HepG2 (cell line): Measurements from ENCODE around the gene IFIH1. TPM values are rescaled to one million over a fixed set of nuclear protein-coding genes. Genes with fewer than 3 reads are reported as not detected.

Experiments used
- BRCA1 ChIP-seq: sonication (generic); formaldehyde crosslinking; IDR thresholded peaks from 2 replicates; pipeline ENCODE4 v1.4.0; 2020; ENCODE audit warnings: missing genetic modification reagents
- FOXC1 ChIP-seq: sonication (generic); formaldehyde crosslinking; IDR thresholded peaks from 2 replicates; pipeline ENCODE4 v1.8.0; 2022; ENCODE audit warnings: mild to moderate bottlenecking, missing genetic modification reagents, borderline replicate concordance
- HMGXB4 ChIP-seq, 2 experiments: sonication (generic) in 1 of 2; formaldehyde crosslinking in 1 of 2; IDR thresholded peaks; 2 replicates each; pipeline versions ENCODE4 v1.4.0 to v1.6.1; 2018 to 2020; ENCODE audit warnings: missing genetic modification reagents in 2 of 2, borderline replicate concordance in 1 of 2, low read depth in 1 of 2, mild to moderate bottlenecking in 1 of 2, missing biosample characterization in 1 of 2
- HNF1B ChIP-seq: sonication (generic); formaldehyde crosslinking; IDR thresholded peaks from 2 replicates; pipeline ENCODE4 v1.5.1; 2020; ENCODE audit warnings: mild to moderate bottlenecking, moderate library complexity, missing genetic modification reagents
- NAIF1 ChIP-seq: sonication (generic); formaldehyde crosslinking; IDR thresholded peaks from 2 replicates; pipeline ENCODE4 v1.5.0; 2020; ENCODE audit warnings: mild to moderate bottlenecking, missing genetic modification reagents, borderline replicate concordance
- NCOR1 ChIP-seq: fragments of 200-600 bp; sonication (generic); IDR thresholded peaks from 2 replicates; pipeline ENCODE4 v1.7.0; 2017; ENCODE audit warnings: antibody characterized with exemption, low read length, borderline replicate concordance
- NFE2L1 ChIP-seq: sonication (generic); formaldehyde crosslinking; IDR thresholded peaks from 2 replicates; pipeline ENCODE4 v1.4.0; 2020; ENCODE audit warnings: missing genetic modification reagents, mild to moderate bottlenecking, borderline replicate concordance
- NFRKB ChIP-seq: fragments of 450-650 bp; IDR thresholded peaks from 2 replicates; pipeline ENCODE4 v1.6.1; 2017
- POLR2AphosphoS5 ChIP-seq: IDR thresholded peaks from 2 replicates; pipeline ENCODE4 v1.6.1; 2012; ENCODE audit warnings: low read depth, low read length
- TFDP2 ChIP-seq: sonication (generic); formaldehyde crosslinking; IDR thresholded peaks from 2 replicates; pipeline ENCODE4 v1.4.0; 2020; ENCODE audit warnings: missing genetic modification reagents
- U2AF2 ChIP-seq: fragments of 200-400 bp; formaldehyde crosslinking; IDR thresholded peaks from 2 replicates; pipeline ENCODE4 v1.6.1; 2017; ENCODE audit warnings: low read depth, mild to moderate bottlenecking, low read length
- ZBTB37 ChIP-seq: sonication (generic); formaldehyde crosslinking; IDR thresholded peaks from 2 replicates; pipeline ENCODE4 v1.4.0; 2020; ENCODE audit warnings: mild to moderate bottlenecking, missing genetic modification reagents
- ZKSCAN5 ChIP-seq: sonication (generic); formaldehyde crosslinking; IDR thresholded peaks from 2 replicates; pipeline ENCODE4 v1.5.1; 2020; ENCODE audit warnings: mild to moderate bottlenecking, missing genetic modification reagents
- ZMAT3 ChIP-seq: sonication (generic); formaldehyde crosslinking; conservative IDR thresholded peaks from 2 replicates; pipeline ENCODE4 v1.7.0; 2021; ENCODE audit warnings: missing genetic modification reagents
- ZNF10 ChIP-seq: sonication (generic); formaldehyde crosslinking; IDR thresholded peaks from 2 replicates; pipeline ENCODE4 v1.4.0; 2020; ENCODE audit warnings: mild to moderate bottlenecking, low read depth, missing genetic modification reagents, borderline replicate concordance
- ZNF484 ChIP-seq: sonication (generic); formaldehyde crosslinking; IDR thresholded peaks from 2 replicates; pipeline ENCODE4 v1.5.1; 2020; ENCODE audit warnings: mild to moderate bottlenecking, low read depth, missing genetic modification reagents, borderline replicate concordance
- ZNF513 ChIP-seq: sonication (generic); formaldehyde crosslinking; conservative IDR thresholded peaks from 2 replicates; pipeline ENCODE4 v1.5.0; 2020; ENCODE audit warnings: missing genetic modification reagents
- ZNF567 ChIP-seq: sonication (generic); formaldehyde crosslinking; IDR thresholded peaks from 2 replicates; pipeline ENCODE4 v1.8.1; 2023; ENCODE audit warnings: mild to moderate bottlenecking, missing genetic modification reagents, borderline replicate concordance
- polyA plus RNA-seq, 8 experiments: library from polyadenylated mRNA; depleted of rRNA in 3 of 8; stranded (reverse) in 7 of 8; unstranded in 1 of 8; fragments of >200 nt; fragmentation: Illumina TruSeq in 4 of 8; extraction: Trizol in 4 of 8; gene quantifications; 2 replicates each; pipeline versions ENCODE4 v1.2.1 to v1.2.3, GENCODE V29; 2011 to 2016; ENCODE audit warnings: low read depth in 4 of 8, missing spikeins in 1 of 8, mixed read lengths in 1 of 8; ENCODE audit not compliant: insufficient read depth in 1 of 8
- total RNA-seq, 5 experiments: library from RNA; depleted of rRNA; stranded (reverse); fragments of >200 nt; fragmentation: Illumina TruSeq; extraction: Trizol; gene quantifications; 2 replicates each; pipeline ENCODE4 v1.2.3, GENCODE V29; 2016; ENCODE audit warnings: low read depth in 1 of 5
- TF ChIP-seq, protein P1 (sequence below): sonication (generic); formaldehyde crosslinking; IDR thresholded peaks from 2 replicates; pipeline ENCODE4 v1.8.1; 2023; ENCODE audit warnings: mild to moderate bottlenecking, missing genetic modification reagents

The IFIH1 gene
- total and polyA plus RNA-seq, 2 of the 13 experiments (the other 11 are each of a cell fraction or from before 2014, with no cell fraction given) = 1.5 to 11.5 TPM

DNA sequence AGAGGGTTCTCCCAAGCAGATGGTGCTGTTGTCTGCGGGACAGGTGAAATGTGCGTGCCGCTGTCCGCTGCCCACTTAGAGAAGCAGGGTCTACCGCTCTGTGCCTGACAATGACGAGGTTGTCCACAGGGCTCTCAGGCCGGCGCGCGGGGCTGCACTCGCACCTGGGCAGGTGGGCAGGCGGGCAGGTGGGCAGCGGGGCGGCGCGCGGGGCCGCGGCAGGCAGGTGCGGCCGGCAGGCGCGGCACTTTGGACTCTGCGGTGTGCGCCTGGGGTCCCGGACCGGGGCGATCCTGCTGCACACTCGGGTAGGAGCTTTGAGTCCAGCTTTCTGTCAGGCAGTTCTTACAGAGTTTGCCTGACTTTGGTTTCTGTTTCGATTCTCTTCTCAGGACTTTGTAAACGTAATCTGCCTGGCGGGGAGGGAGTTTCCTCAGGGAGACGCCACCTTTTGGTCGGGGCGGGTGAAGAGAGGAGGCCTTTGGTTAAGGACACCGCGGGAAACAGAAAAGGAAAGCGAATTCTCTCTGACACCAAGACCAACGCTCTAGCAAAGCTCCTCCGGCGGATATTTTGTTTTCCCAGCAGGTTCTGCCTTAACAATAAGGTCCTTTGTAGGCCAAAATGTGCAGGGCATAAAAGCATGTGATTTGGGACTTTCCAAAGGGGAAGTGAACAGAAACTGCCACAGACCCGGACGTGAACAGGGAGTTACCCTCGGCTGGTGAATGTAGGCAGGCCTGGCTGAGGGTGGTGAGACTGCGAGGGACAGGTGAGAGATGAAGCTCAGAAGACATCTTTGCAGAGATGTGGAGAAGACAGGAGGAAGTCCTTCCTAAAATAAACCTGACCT is at the start of gene IFIH1 (continued):
- TF ChIP-seq ZNF484 (CRISPR knock-in tag) = no peak
- no peak for TF ChIP-seq NFRKB
- peak; percentile 73; the same call in 1 of the 2 replicates for TF ChIP-seq HNF1B (CRISPR knock-in tag)
- TF ChIP-seq TFDP2 (CRISPR knock-in tag) = peak; percentile 78
- TF ChIP-seq ZKSCAN5 (CRISPR knock-in tag) = no peak
- TF ChIP-seq U2AF2 = no peak
- TF ChIP-seq HMGXB4 (CRISPR knock-in tag; IDR thresholded peaks at IDR 0.05; ENCODE audit: borderline replicate concordance in 1 of 2, low read depth in 1 of 2) = peak; percentile 80 to 92; a peak in 3 of 4 replicates
- TF ChIP-seq ZNF513 (CRISPR knock-in tag) = no peak
- TF ChIP-seq FOXC1 (CRISPR knock-in tag) = no peak; the same call in 1 of the 2 replicates
- no peak; the same call in 1 of the 2 replicates for TF ChIP-seq ZMAT3
- TF ChIP-seq NCOR1 = no peak
- TF ChIP-seq BRCA1 (CRISPR knock-in tag) = no peak
- TF ChIP-seq, protein P1, sequence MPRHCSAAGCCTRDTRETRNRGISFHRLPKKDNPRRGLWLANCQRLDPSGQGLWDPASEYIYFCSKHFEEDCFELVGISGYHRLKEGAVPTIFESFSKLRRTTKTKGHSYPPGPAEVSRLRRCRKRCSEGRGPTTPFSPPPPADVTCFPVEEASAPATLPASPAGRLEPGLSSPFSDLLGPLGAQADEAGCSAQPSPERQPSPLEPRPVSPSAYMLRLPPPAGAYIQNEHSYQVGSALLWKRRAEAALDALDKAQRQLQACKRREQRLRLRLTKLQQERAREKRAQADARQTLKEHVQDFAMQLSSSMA (CRISPR knock-in tag) = 0 out of 2 replicates have a peak, but pooled peaks have one; percentile 14
- no peak for TF ChIP-seq ZNF10
- TF ChIP-seq ZNF567 (CRISPR knock-in tag) = no peak
- TF ChIP-seq ZBTB37 (CRISPR knock-in tag) = no peak
- TF ChIP-seq NAIF1 (CRISPR knock-in tag) = no peak
- TF ChIP-seq POLR2AphosphoS5 = no peak; the same call in 1 of the 2 replicates
- TF ChIP-seq NFE2L1 (CRISPR knock-in tag) = no peak
